Caki2 (cell line): ENCODE measurements around the gene TRIO. TPM values are rescaled to one million over a fixed set of nuclear protein-coding genes. Genes with fewer than 3 reads are reported as not detected.
"Not testable (repeated sequence)": the region's sequence is repeated elsewhere in the genome, so short reads cannot be mapped to it uniquely, and the experiment has no call there.

ENCODE experiments used
- DNase-seq: peaks from one replicate; pipeline ENCODE4 v3.0.0-alpha.2; 2015; ENCODE audit warnings: low read depth
- in situ Hi-C: cut with HindIII; loops from 2 replicates; pipeline ENCODE4 v1.10.0; 2016; ENCODE audit warnings: low sequenced_read_pairs, low pct_unique_long_range_greater_than_20kb, mixed read lengths
- total RNA-seq: library from RNA; depleted of rRNA; stranded (reverse); fragments of >200 nt; shearing (Covaris generic); gene quantifications from 2 replicates; pipeline ENCODE4 v1.2.3, GENCODE V29; 2014; ENCODE audit warnings: low replicate concordance; rRNA removed

TRIO gene
- total RNA-seq, 1 experiment from 2014 or later = 52.3 TPM

- in situ Hi-C loops = no loop called here
- no peak for DNase-seq
Measured at GRCh38 chr5:14552017-14552416, 408.9 kb downstream of the TRIO start.

GRCh38 chr5:14554288-14554687 is 411.1 kb downstream of the TRIO start:
- in situ Hi-C loops, DNase-seq: not testable (repeated sequence)

GRCh38 chr5:14556015-14556414 is 412.9 kb downstream of the TRIO start:
- no peak for DNase-seq
- in situ Hi-C loops = no loop called here

- in situ Hi-C loops = no loop called here
Measured at GRCh38 chr5:14557203-14557770, 414.1 kb downstream of the TRIO start.

GRCh38 chr5:14557791-14558415 is 414.8 kb downstream of the TRIO start:
- DNase-seq = no peak
- in situ Hi-C loops = no loop called here

More at GRCh38 chr5:14557203-14557770, 414.1 kb downstream of the TRIO start:
- no peak for DNase-seq

Other genes with a start within 250 kb of the TRIO start
- 1.8 and 4.6 TPM in 2 replicates for gene DNAH5, start 198.7 kb upstream of the TRIO start, total RNA-seq